B cell (primary cell): Measurements from ENCODE around the gene DDI2. TPM values are rescaled to one million over a fixed set of nuclear protein-coding genes. Genes with fewer than 3 reads are reported as not detected.

Source experiments
- ATAC-seq: fragments of 200-7000 bp; cut with Tn5 transposase; one replicate; pipeline ENCODE4 v1.10.0; 2021; ENCODE audit warnings: low read depth, mild to moderate bottlenecking, moderate number of reproducible peaks, moderate library complexity
- CTCF ChIA-PET: fragments of 350-600 bp; sonication (Branson Sonifier 250); formaldehyde crosslinking; loops from one replicate; lab custom pipeline; 2021; ENCODE audit warnings: antibody characterized with exemption, inconsistent platforms; lab: Charles Lee
- POLR2A ChIA-PET: fragments of 350-600 bp; sonication (Branson Sonifier 250); formaldehyde crosslinking; loops from one replicate; lab custom pipeline; 2021; ENCODE audit warnings: antibody characterized with exemption; lab: Charles Lee
- DNase-seq: peaks from one replicate; pipeline ENCODE4 v3.0.0; 2013
- H2AFZ ChIP-seq: 2 replicates; pipeline ENCODE4 v1.6.1; 2012; ENCODE audit warnings: mild to moderate bottlenecking, low read depth, low read length; ENCODE audit not compliant: insufficient read depth, poor library complexity, severe bottlenecking
- H3K27ac ChIP-seq, 2 donors: 1 replicate in 1 of 2; 2 replicates in 1 of 2; pipeline ENCODE4 v1.5.1; 2012 to 2013; ENCODE audit warnings: low read length in 2 of 2, mild to moderate bottlenecking in 2 of 2, moderate library complexity in 1 of 2
- H3K27me3 ChIP-seq, 4 experiments: fragments of 200-600 bp in 1 of 4; sonication (generic) in 1 of 4; replicated peaks in 1 of 4; 1 replicate in 2 of 4; 2 replicates in 2 of 4; pipeline versions ENCODE4 v1.6.1 to v1.7.0; 2013 to 2016; ENCODE audit warnings: low read length in 3 of 4, mild to moderate bottlenecking in 2 of 4, mixed read lengths in 1 of 4, moderate library complexity in 1 of 4; ENCODE audit not compliant: insufficient read depth in 4 of 4, control insufficient read depth in 3 of 4; ENCODE audit errors: control extremely low read depth in 1 of 4
- H3K36me3 ChIP-seq, 2 experiments: replicated peaks in 1 of 2; 1 replicate in 1 of 2; 2 replicates in 1 of 2; pipeline versions ENCODE4 v1.6.1 to v1.7.1; 2013; ENCODE audit warnings: low read length in 1 of 2; ENCODE audit not compliant: insufficient read depth in 2 of 2, control insufficient read depth in 1 of 2; ENCODE audit errors: control extremely low read depth in 1 of 2, extremely low read depth in 1 of 2
- H3K4me1 ChIP-seq, 2 donors: fragments of 200-600 bp in 1 of 2; sonication (generic) in 1 of 2; 1 replicate in 1 of 2; 2 replicates in 1 of 2; pipeline versions ENCODE4 v1.5.1 to v1.6.1; 2013 to 2017; ENCODE audit warnings: low read length in 2 of 2; ENCODE audit not compliant: control insufficient read depth in 2 of 2, insufficient read depth in 2 of 2
- H3K4me2 ChIP-seq: replicated peaks from 2 replicates; pipeline ENCODE3; 2012; ENCODE audit warnings: mild to moderate bottlenecking, low read depth, low read length; ENCODE audit not compliant: poor library complexity, severe bottlenecking
- H3K4me3 ChIP-seq, 5 experiments: fragments of 200-600 bp in 1 of 5; sonication (generic) in 1 of 5; 1 replicate in 3 of 5; 2 replicates in 2 of 5; pipeline versions ENCODE4 v1.5.1 to v1.7.0; 2011 to 2016; ENCODE audit warnings: low read length in 4 of 5, mild to moderate bottlenecking in 4 of 5, low read depth in 2 of 5, control low read depth in 1 of 5, moderate library complexity in 1 of 5; ENCODE audit not compliant: insufficient read depth in 1 of 5; ENCODE audit errors: control extremely low read depth in 1 of 5, extremely low read depth in 1 of 5
- H3K79me2 ChIP-seq: fragments of 200-600 bp; sonication (generic); one replicate; pipeline ENCODE4 v1.6.0; 2016; ENCODE audit warnings: low read length; ENCODE audit not compliant: control insufficient read depth, insufficient read depth
- H3K9ac ChIP-seq: fragments of 200-600 bp; sonication (generic); 2 replicates; pipeline ENCODE4 v1.6.1; 2017; ENCODE audit warnings: mild to moderate bottlenecking, low read length, moderate library complexity
- H3K9me3 ChIP-seq, 3 donors: one replicate each; pipeline versions ENCODE4 v1.6.1 to v1.7.1; 2013; ENCODE audit warnings: low read length in 2 of 3; ENCODE audit not compliant: control insufficient read depth in 2 of 3, insufficient read depth in 1 of 3; ENCODE audit errors: control extremely low read depth in 1 of 3
- H4K20me1 ChIP-seq: 2 replicates; pipeline ENCODE4 v1.6.0; 2012; ENCODE audit warnings: mild to moderate bottlenecking, low read length; ENCODE audit not compliant: insufficient read depth, control insufficient read depth, poor library complexity, severe bottlenecking
- H3K27ac Mint-ChIP-seq: one replicate; pipeline ENCODE4 v1.8.0; 2021; ENCODE audit warnings: mixed read lengths
- H3K27me3 Mint-ChIP-seq: one replicate; pipeline ENCODE4 v1.8.0; 2021; ENCODE audit warnings: mixed read lengths
- H3K4me1 Mint-ChIP-seq: one replicate; pipeline ENCODE4 v1.8.0; 2021; ENCODE audit warnings: mixed read lengths
- H3K4me3 Mint-ChIP-seq: one replicate; pipeline ENCODE4 v1.8.0; 2021; ENCODE audit warnings: mixed read lengths
- H3K9me3 Mint-ChIP-seq: one replicate; pipeline ENCODE4 v1.8.0; 2022; ENCODE audit warnings: mixed read lengths; ENCODE audit not compliant: insufficient read depth
- EZH2 ChIP-seq: IDR thresholded peaks from 2 replicates; pipeline ENCODE4 v1.6.1; 2012; ENCODE audit warnings: borderline replicate concordance, low read depth, mild to moderate bottlenecking, moderate library complexity, low read length; ENCODE audit not compliant: insufficient read depth, poor library complexity, severe bottlenecking
- WGBS: methylation state at CpG from one replicate; pipeline ENCODE4 v1.1.5; 2013; ENCODE audit warnings: missing lambda C conversion rate; ENCODE audit not compliant: insufficient coverage; 5-methylcytosine and 5-hydroxymethylcytosine counted together
- intact Hi-C: fragments of 100-400 bp; cut with micrococcal nuclease; formaldehyde crosslinking; loops from one replicate; pipeline ENCODE4 v1.10.0; 2022
- polyA plus RNA-seq: library from polyadenylated mRNA; depleted of rRNA; stranded (reverse); fragments of >200 nt; gene quantifications from 2 replicates; pipeline ENCODE4 v1.2.3, GENCODE V29; 2012
- total RNA-seq, 2 donors: library from RNA; stranded (reverse); fragments of 120-200 nt in 1 of 2; gene quantifications; 1 replicate in 1 of 2; 2 replicates in 1 of 2; pipeline versions ENCODE4 v1.2.3 to v1.2.4, GENCODE V29; 2013 to 2022
- TF ChIP-seq, protein P1 (sequence below): fragments of 200-600 bp; IDR thresholded peaks from one replicate; pipeline ENCODE4 v1.8.0; 2022; ENCODE audit warnings: antibody characterized with exemption, mild to moderate bottlenecking

DDI2 gene
- total and polyA plus RNA-seq, 2 donors (not counting 1 experiment from before 2014, with no cell fraction given), result 8.5 to 61.0 TPM

DNA sequence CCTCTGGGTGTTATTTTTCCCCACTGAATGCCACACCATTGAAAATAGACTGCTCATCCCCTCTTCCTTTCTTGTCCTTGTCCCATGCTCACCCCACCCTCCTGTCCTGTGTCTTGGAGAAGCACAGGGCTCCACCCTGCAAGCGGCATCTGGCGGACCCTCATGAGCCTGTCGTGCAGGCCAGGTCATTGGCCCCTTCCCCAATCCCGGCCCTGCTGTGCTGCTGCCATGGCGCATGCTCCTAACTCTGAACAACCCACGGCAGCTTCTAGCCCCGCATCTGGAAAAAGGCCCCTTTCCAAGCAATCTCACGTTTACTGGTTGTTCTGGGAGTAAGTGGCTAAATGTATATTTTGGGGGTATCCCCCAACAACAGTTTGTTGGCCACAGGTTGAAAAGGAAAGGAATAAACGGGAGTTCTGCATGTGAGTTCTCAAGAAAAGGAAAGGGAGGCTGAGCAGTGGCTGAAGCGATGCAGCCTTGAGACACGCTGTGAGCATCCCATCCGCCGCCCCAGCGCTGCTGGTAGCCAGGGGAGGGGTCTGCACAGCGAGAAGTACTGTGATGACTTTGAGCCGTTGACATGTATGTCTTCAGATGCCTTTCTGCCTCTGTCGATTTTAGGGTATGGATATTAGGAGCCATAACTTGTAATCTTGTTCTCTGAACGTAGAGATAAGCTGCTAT, 48.7 kb upstream of the DDI2 start:
- whole genome bisulfite sequencing, result 99% methylated on average over 16 of the region's 18 CpGs
- no peak overlapping the region for H3K9ac ChIP-seq
- no peak overlapping the region for H3K4me2 ChIP-seq
- peaks cover 32 to 45% of the 10 kb centered on the region in 2 donors for H3K4me1 ChIP-seq
- peaks cover 16 to 40% of the 10 kb centered on the region in 2 experiments for H3K36me3 ChIP-seq
- H4K20me1 ChIP-seq, result no peaks in the 10 kb centered on the region
- CTCF ChIA-PET, result interaction anchor here (1.1 kb wide), 1 partner anchor 33 kb away, joined by 3 read pairs; no protein-coding TSS in a partner anchor
- H3K27me3 ChIP-seq, result no peaks in the 10 kb centered on the region
- TF ChIP-seq EZH2, result no peak
- H3K4me3 ChIP-seq, result no peak overlapping the region
- no peak overlapping the region for H3K4me3 Mint-ChIP-seq
- H3K27ac Mint-ChIP-seq, result peak overlapping the region; percentile 50
- no peak for ATAC-seq
- POLR2A ChIA-PET, result interaction anchor here (0.5 kb wide), 1 partner anchor 156 kb away, joined by 5 read pairs; no protein-coding TSS in a partner anchor
- H3K27ac ChIP-seq, result no peak overlapping the region
- no peaks in the 10 kb centered on the region for H3K9me3 ChIP-seq
- H3K27me3 Mint-ChIP-seq, result no peaks in the 10 kb centered on the region
- H2AFZ ChIP-seq, result no peak overlapping the region
- no peaks in the 10 kb centered on the region for H3K79me2 ChIP-seq
- DNase-seq, result no peak
- peaks cover 42% of the 10 kb centered on the region for H3K4me1 Mint-ChIP-seq
- H3K9me3 Mint-ChIP-seq, result no peaks in the 10 kb centered on the region
- intact Hi-C loops, result no loop called here

DNA sequence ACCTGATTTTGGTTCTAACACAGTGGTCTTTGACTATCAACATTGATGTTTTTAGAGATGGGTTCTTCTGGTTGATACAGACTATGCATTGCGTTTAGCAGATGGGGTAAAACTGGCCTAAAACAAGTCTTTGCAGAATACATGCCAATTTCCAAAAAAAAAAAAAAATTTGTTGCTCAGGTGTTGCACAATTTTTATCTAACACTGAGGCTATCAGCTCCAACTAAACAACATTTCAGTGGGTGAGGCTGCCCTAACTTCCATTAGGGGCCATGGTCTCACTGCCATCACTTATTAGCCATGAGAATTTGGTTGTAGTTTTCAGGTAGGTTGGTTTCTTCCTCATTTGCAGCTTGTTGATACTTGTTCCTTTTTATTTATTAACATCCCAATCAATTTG, 46.4 kb upstream of the DDI2 start:
- peaks cover 31% of the 10 kb centered on the region for H3K4me1 Mint-ChIP-seq
- no peaks in the 10 kb centered on the region for H3K9me3 ChIP-seq
- H3K4me2 ChIP-seq, result peak overlapping the region; percentile 67
- H3K4me3 ChIP-seq, result peak overlapping the region in 1 of 5 experiments; percentile 16
- H3K9me3 Mint-ChIP-seq, result no peaks in the 10 kb centered on the region
- WGBS, result no CpG with 5 or more reads among the region's 1 CpG
- no peak for DNase-seq
- intact Hi-C loops, result loop anchor here (2.0 kb wide), 3 partner anchors 44 to 126 kb away; partner anchors contain the start of genes DDI2 and DNAJC16
- ATAC-seq, result no peak
- POLR2A ChIA-PET, result interaction anchor here (0.7 to 0.8 kb wide), 2 partner anchors 10 to 125 kb away, joined by 3 to 8 read pairs; no protein-coding TSS in a partner anchor
- peaks cover 22 to 27% of the 10 kb centered on the region in 2 donors for H3K4me1 ChIP-seq
- peak overlapping the region; percentile 61 for H3K27ac Mint-ChIP-seq
- TF ChIP-seq, protein P1, sequence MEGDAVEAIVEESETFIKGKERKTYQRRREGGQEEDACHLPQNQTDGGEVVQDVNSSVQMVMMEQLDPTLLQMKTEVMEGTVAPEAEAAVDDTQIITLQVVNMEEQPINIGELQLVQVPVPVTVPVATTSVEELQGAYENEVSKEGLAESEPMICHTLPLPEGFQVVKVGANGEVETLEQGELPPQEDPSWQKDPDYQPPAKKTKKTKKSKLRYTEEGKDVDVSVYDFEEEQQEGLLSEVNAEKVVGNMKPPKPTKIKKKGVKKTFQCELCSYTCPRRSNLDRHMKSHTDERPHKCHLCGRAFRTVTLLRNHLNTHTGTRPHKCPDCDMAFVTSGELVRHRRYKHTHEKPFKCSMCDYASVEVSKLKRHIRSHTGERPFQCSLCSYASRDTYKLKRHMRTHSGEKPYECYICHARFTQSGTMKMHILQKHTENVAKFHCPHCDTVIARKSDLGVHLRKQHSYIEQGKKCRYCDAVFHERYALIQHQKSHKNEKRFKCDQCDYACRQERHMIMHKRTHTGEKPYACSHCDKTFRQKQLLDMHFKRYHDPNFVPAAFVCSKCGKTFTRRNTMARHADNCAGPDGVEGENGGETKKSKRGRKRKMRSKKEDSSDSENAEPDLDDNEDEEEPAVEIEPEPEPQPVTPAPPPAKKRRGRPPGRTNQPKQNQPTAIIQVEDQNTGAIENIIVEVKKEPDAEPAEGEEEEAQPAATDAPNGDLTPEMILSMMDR, result no peak
- no peak for TF ChIP-seq EZH2
- peak overlapping the region; percentile 58 to 66 for H3K27ac ChIP-seq
- CTCF ChIA-PET, result no interaction called here
- no peaks in the 10 kb centered on the region for H3K27me3 Mint-ChIP-seq
- no peaks in the 10 kb centered on the region for H4K20me1 ChIP-seq
- no peaks in the 10 kb centered on the region for H3K79me2 ChIP-seq
- no peak overlapping the region for H2AFZ ChIP-seq
- no peak overlapping the region for H3K4me3 Mint-ChIP-seq
- H3K9ac ChIP-seq, result no peak overlapping the region
- peaks cover 10 to 39% of the 10 kb centered on the region in 2 experiments for H3K36me3 ChIP-seq
- H3K27me3 ChIP-seq, result no peaks in the 10 kb centered on the region
